NB4 (cell line): Measurements from ENCODE around the gene EPHA10.

ENCODE experiments used
- CTCF ChIP-seq: IDR thresholded peaks from one replicate; pipeline ENCODE4 v1.5.1; 2012; ENCODE audit warnings: low read depth, low read length
- MAX ChIP-seq: IDR thresholded peaks from 2 replicates; pipeline ENCODE4 v1.6.1; 2011; ENCODE audit warnings: low read depth, low read length
- MYC ChIP-seq: IDR thresholded peaks from 2 replicates; pipeline ENCODE4 v1.6.1; 2011; ENCODE audit warnings: low read depth, low read length
- POLR2A ChIP-seq: IDR thresholded peaks from 2 replicates; pipeline ENCODE4 v1.6.1; 2011; ENCODE audit warnings: mild to moderate bottlenecking; ENCODE audit not compliant: insufficient read length; ENCODE audit errors: extremely low read depth

DNA sequence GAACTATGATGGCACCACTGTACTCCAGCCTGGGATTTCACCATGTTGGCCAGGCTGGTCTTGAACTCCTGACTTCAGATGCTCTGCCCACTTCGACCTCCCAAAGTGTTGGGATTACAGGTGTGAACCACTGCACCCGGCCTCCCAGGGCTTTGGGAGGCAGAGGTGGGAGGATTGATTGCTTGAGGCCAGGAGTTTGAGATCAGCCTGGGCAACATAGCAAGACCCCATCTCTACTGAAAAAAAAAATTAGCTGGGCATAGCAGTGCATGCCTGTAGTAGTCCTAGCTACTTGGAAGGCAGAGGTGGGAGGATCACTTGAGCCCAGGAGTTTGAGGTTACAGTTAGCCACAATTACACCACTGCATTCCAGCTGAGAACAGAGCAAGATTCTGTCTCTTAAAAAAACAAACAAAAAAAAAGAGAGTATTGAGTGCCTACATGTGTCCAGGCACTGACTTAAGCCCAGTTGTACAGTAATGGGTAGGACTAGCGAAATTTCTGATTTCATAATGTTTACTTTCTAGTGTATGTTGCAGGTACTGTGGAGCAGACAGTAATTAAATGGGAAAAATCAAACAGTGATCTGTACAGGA is 32.9 kb upstream of the EPHA10 start:
- no peak for TF ChIP-seq CTCF
- TF ChIP-seq POLR2A: no peak
- no peak for TF ChIP-seq MAX
- TF ChIP-seq MYC: no peak
